ENCODE measurements around the gene SPOCD1. TPM values are rescaled to one million over a fixed set of nuclear protein-coding genes. Genes with fewer than 3 reads are reported as not detected.

Gene SPOCD1
- total RNA-seq, 1 donor from 2014 or later, result 0.19 TPM

DNA sequence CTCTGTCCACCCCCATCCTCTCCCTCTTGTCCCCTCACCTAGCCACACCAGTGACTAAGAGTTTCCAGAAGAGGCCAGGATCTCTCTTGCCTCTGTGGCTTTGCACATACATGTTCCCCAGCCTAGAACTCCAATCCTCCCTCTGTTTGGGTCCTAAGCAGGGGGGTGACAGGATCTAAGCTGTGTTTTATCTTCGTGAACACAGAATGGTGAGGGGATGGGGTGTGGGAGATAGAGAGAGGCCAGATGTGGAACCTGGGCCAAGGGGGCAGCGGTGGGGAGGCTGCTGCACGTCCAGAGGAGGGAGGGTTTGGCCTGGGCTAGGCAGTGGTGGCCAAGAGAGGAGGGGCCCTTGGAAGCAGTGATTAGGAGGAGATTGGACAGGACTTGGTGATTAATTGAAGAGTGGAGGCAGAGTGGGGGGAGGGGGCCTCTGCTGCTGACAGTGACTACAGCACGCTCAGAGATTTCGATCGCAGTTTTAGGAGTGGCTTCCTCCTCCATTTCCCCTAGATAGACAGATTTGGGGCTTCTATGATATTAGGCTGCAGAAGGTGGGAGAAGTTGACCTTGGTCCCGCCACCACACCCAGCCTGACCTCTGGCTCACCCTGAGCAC lies 34.6 kb downstream of the SPOCD1 start:
- no peak for DNase-seq (ENCODE audit: low spot score)

DNA sequence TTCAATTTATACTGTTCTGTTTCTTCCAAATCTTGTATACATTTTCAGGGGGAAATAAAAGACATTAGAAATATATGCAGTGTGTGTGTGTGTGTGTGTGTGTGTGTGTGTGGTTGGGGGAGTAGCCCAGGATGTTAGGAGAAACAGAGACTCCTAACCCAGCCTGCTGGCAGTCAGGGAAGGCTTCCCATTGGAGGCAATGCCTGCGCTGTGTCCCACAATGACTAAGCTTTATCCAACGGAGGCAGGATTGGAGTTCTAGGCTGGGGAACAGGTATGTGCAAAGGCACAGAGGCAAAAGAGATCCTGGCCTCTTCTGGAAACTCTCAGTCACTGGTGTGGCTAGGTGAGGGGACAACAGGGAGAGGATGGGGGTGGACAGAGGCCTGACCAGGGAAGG lies 35.2 kb downstream of the SPOCD1 start:
- DNase-seq (ENCODE audit: low spot score), result no peak
- intact Hi-C loops (cut with DNase I), result no loop called here

More for the DNA sequence above, 34.6 kb downstream of the SPOCD1 start:
- intact Hi-C loops (cut with DNase I), result no loop called here

DNA sequence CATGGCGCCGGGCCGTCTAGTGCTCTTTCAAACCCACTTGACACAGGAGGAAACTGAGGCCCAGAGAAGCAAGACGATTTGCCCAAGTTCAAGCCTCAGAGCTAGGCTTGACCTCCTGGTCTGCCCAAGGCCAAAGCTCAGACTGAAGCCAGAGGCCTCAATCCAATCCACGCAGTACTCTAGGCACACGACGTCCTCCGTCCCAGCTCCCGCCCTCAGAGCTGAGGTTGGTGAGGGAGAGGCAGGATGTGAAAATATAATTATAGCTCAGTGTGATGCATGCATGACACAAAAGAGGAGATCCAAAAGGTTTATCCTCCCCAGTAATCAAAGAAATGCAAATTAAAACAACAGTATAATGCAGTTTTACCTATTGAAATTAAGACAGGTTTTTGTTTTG lies 36.1 kb downstream of the SPOCD1 start:
- intact Hi-C loops (cut with DNase I), result no loop called here
- no peak for DNase-seq (ENCODE audit: low spot score)

DNA sequence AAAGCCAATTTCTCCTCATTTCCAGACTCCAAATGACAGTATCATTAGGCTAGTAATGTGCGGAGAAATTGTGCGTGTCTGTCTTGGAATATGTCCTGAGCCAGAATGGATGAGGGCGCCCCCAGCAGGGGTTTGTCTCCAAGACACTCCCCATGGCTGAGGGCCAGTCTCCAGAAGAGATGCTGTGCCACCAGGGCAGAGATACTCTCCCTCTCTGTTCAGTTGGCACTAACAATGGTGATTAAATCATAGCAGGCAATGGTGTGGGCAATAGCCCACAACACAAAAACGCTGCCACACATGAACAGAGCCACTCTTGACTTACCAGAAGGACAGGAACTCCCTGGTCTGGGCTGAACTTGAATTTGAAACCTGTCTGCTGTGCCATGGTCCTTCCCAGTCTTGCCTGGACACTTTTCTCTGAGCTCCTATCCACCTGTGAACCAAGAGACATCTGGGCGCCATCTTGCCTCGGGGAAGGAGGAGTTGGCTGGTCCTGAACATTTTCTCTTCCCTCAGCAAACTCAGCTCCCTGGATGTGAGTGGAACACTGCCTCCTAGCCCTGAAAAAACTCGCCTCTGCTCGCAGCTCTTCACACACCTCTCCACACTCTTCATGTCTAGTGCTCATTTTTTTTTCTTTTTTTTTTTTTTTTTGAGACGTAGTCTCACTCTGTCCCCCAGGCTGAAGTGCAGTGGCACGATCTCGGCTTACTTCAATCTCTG lies 36.9 kb downstream of the SPOCD1 start:
- intact Hi-C loops (cut with DNase I), result no loop called here
- no peak for DNase-seq (ENCODE audit: low spot score)

DNA sequence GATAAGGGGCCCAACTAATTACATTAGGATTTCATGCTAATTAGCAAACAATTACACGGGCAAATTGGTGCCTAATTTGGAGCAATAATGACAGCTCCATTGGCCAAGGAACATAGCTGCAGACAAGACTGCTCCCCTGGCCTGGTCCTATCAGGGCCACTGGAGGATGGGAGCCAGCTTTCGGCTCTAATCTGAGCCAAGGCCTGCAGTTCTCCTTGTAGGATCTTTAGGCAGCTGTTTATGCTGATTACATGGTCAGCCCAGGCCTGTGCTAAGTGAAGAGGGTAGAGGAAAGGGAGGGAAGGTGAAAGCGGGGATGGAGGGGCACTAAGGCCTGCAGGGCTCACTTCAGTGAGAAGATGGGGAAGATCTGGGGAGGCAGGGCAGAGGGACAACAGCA lies 39.3 kb downstream of the SPOCD1 start:
- intact Hi-C loops (cut with DNase I), result no loop called here
- DNase-seq (ENCODE audit: low spot score), result no peak

DNA sequence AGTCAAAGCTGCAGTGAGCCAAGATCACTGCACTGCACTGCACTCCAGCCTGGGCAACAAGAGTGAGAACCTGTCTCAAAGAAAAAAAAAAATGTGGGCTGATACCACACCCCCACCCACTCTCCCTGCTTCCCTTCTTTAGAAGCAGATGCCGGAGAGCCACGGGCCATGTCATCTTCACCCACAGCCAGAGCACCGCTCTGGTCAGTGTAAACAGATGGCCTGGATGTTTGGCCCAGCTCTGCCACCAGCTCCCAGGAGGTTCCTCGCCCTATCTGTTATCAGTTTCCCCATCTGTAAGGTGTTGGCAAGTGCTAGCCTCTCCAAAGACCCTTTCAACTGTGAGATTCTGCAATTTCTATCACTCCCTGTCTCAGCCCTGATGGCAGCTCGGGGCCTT lies 39.8 kb downstream of the SPOCD1 start:
- intact Hi-C loops (cut with DNase I), result no loop called here

DNA sequence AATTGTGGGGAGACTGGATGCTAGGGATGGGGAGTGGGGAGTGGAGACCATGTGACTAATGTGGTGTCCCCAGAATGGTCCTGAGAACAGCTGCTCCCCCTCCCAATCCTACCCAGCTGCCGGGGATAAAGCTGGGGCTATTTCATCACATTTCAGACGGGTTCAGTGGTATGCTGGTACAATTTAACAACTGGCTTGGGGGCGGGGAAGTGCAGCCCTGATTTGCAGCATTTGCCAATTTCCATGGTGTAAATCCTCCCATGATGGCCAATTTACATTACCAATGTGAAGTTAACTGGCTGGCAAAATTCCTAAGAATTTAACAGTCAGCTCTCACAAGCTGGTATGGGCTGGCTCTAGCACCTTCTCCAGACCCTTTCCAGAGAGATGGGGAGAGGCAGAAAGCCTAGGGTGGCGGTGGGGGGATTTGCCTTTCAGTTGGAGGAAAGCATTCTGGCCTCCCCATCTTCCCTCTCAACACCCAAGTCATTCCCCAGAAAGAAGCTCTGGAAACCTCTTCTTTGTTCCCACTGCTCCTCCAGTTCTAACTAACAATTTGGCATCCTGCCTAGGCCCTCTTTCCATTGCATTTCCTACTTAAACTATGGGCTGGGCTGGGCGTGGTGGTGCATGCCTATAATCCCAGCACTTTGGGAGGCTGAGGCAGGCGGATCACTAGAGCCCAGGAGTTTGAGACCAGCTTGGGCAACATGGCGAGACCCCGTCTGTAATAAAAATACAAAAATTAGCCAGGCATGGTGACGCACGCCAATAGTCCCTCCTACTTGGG lies 40.4 kb downstream of the SPOCD1 start:
- intact Hi-C loops (cut with DNase I), result no loop called here
- DNase-seq (ENCODE audit: low spot score), result no peak

More for the DNA sequence above, 39.8 kb downstream of the SPOCD1 start:
- DNase-seq (ENCODE audit: low spot score), result no peak

DNA sequence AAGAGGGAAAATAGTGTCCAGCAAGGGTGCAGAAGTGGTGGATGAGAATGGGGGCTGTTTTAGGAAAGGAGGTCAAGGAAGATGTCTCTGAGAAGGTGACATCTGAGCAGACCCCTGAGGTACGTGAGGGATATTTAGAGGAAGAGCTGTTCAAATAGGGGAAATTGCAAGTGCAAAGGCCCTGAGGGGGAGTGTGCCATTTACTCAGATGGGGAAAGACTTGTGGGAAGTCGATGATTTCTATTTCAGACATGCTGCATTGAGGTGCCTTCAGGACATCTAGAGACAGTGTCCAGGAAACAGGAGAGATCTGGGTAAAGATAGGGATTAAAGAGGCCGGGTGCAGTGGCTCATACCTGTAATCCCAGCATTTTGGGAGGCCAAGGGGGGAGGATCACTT lies 41.3 kb downstream of the SPOCD1 start:
- intact Hi-C loops (cut with DNase I), result no loop called here

DNA sequence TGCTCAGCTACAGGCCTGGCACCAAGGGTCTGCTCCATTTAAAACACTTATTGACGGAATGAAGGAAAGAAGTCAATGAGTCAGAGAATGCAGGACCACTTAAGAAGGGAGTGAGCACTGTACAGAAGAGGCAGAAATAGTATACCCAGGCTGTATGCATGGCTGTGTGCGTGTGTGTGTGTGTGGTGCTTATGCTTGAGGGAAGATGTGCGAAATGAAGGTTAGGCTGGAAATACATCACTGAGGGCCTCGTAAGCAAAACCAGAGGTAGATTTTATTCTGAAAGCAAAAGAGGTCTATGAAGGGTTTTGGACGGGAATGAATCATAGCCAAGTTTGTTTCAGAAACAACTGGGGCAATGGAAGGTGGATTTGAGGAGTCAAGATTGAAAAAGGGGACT lies 42.0 kb downstream of the SPOCD1 start:
- no peak for DNase-seq (ENCODE audit: low spot score)
- intact Hi-C loops (cut with DNase I), result no loop called here

More for the DNA sequence above, 41.3 kb downstream of the SPOCD1 start:
- DNase-seq (ENCODE audit: low spot score), result no peak

DNA sequence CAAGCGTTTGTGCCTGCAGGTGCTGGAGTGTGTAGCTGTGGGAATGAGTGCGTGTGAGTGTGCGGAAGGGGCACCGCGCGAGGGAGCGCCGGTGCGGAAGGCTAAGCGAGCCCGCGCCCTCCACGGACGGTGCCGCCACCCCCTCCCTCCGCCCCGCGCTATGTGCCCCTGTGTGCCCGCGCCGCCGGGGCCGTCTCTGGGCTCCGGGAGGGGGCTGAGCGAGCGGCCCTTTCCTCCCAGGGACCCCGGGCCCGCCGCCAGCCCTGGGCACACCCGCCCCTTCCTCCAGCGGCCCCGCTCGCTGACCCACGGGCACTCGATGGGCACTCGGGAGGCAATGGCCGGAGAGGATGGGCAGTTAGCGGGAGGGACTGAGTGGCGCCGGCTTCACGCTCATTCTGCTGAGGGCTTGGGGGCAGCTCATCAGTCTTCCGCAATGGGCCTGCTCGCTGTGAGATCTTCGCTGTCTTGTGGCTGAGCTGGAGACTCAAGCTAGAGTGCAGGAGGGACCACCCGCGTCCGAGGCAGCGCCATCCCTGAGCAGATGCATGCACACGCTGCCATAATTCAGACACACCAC lies 43.1 kb downstream of the SPOCD1 start:
- DNase-seq (ENCODE audit: low spot score), result no peak
- intact Hi-C loops (cut with DNase I), result no loop called here

DNA sequence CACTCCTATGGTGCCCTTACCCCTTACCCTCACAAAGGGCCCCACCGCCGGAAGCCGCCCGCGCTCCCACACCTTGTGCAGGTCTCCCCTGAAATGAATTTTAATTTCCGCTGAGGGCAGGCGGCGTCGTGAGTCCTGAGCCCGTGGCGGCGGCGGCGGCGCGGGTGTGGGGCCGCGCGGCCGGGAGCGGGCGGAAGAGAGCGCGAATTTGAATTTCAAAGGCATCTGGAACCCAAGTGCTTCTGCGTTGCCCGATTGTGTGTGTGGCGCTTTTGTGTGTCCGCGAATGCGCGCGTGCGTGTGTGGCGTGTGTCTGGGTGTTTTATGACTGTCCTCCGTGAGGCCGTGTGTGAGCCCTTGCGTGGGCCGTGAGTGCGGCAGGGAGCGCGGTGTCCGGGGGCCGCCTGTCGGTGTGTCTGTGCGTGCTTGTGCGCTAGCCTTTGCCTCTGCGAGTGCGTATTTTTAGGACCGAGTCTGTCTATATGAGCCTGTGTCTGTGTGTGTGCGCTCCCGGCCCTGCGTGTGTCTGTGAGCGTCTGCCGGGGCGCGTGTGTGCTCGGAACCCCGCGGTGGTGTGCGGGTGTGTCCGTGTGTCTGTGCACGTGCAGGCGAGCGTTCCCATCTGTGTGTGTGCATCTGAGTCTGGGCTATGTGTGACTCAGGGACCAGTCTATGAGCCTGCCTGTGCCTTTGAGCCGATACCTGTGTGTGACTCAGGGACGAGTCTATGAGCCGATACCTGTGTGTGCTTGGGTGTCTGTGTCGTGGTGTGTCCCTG lies 43.7 kb downstream of the SPOCD1 start:
- DNase-seq (ENCODE audit: low spot score), result no peak
- intact Hi-C loops (cut with DNase I), result no loop called here

DNA sequence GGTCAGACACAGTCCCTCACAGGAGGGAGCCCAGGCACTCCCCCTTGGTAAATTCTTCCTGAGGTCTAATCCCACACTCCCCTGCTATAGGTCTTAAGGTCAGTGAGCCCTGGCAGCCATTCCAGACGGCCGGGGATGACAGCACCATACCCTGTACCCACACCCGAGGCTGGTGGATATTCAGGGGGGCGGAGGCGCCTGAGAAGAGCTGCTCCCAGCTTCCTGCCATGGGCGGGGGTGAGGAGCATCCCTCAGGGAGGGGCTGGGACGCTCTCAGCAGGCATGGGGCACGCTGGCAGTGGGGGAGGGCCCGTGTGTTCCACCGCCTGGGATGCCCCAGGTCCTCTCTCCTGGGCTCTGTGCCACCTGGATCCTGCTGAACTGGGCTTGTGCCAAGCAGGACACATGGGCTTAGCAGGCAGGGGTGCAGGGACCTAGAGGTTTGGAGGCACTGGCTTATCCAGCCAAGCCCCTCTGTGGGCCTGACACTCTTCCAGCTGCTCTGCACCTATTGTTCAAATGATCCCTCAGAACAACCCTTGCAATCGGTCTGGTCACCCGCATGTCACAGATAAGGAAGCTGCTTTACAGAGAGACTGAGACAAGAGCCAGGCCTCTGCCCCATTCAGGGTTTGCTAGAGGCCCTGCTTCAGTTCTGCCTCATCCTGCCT lies 46.0 kb downstream of the SPOCD1 start:
- no peak for DNase-seq (ENCODE audit: low spot score)
- intact Hi-C loops (cut with DNase I), result no loop called here

DNA sequence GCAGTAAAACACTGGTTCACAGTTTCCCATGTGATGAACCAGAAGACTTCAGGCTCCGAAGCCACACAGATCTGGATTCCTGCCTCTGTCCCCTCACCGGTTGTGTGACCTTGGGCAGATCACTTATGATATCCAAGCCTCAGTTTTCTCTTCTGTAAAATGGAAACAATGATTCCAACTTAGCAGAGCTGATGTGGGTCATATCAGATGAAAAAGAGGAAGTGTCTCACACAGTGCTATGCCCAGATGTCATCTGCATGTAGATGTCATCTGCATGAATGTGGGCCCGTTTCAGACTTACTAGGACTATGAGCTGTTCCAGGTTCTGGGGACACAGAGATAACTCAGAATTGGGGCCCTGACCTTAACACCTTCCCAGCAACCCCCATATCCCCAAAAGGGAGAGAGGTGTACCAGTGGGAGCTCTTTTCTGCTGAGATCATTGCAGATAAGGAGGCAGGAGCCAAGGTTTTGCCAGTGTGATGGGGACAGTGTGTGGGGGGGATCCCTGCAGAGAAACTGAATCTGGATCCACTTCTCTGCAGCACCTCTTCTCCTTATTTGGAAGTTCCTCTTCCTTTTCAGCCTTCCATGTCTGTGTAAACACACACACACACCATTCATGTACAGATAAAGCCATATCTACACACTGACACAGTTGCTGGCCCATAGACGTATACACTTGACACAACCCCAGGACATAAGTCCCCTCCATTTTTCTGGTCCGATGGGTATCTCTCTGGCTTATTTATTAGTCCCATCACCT lies 46.7 kb downstream of the SPOCD1 start:
- intact Hi-C loops (cut with DNase I), result no loop called here
- DNase-seq (ENCODE audit: low spot score), result no peak

DNA sequence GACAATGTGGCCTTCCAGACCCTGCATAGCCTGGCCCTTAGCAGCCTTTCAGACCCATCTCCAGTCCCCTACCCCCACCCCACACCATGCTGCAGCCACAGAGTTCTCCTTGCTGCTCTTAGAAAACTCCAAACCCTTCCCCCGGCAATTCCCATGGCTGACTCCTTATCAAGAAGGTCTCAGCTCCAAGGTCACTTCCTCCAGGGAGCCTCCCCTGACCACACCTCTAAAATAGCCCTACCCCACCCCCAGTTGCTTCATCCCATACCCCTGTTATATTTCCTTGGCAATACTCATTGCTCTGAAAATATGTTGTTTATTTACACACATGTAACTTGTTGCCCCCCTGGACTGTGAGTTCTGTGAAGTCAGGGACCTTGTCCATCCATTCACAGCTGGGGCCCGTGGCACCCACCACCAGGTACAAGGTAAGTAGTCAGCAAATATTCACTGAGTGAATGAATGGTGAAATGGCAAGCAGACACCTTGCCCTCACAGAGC lies 47.4 kb downstream of the SPOCD1 start:
- intact Hi-C loops (cut with DNase I), result no loop called here
- no peak for DNase-seq (ENCODE audit: low spot score)

DNA sequence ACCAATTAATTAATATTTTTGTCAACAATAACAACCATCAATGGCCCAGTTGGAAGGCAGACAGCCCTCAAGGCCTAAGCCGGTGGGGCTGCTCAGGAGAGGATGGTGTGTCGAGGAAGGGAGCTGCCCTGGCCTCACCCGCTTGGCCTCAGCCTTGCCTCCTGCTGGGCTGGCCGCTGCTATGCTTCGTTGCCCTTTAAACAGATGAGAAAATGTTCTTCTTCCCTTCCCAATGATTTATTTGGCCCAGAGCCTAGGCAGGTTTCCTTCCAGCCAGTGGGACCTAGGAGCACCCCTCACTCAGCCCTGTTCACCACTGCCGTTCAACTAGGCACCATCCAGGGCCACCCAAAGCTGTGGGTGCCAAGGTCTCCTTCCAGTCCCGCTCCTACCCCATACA lies 48.6 kb downstream of the SPOCD1 start:
- DNase-seq (ENCODE audit: low spot score), result no peak
- intact Hi-C loops (cut with DNase I), result no loop called here

DNA sequence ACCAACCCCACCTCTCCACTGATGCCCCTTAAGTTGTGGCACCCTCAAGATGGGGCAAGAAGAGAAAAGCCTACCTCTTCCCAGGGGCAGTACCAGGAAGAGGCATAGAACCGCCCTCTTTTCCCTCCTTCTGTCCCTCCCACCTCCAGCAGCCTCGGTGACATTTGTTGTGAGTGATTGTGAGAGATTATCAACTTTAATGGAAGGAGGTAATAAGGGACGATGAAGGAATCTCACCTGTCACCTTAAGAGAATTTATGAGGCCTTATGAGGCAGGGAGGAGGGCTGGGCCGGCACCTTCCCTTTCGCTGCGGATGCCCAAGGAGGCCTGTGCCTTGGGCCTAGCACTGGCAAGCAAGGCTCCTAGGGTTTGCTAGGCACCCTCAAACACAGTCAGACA lies 50.3 kb downstream of the SPOCD1 start:
- DNase-seq (ENCODE audit: low spot score), result no peak
- intact Hi-C loops (cut with DNase I), result loop anchor here (2.0 kb wide), 1 partner anchor 23 kb away; no protein-coding TSS in a partner anchor

DNA sequence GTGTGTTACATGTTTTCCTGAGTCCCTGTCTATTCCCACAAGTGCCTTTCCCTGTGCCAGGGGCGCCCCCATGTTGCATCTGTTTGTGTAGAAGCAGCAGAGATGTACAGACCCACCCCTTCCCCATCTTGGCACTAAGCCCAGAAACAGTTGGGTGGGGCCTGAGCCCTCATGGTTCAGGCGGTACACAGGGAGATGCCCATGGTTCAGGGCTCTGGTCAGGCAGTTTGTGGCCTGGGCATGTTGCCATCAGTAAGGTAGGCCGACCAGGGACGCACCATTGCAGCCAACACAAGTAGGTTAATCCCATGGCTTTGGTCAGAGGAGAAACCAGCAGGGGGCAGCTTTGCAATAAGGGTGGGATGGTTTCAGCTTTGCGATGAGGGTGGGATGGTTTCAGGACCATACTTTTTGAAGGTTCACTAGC lies 50.8 kb downstream of the SPOCD1 start:
- intact Hi-C loops (cut with DNase I), result loop anchor here (2.0 kb wide), 1 partner anchor 24 kb away; no protein-coding TSS in a partner anchor
- no peak for DNase-seq (ENCODE audit: low spot score)
